Renal pelvis (tissue), 4 donors: ENCODE data around the gene DR1. TPM values are rescaled to one million over a fixed set of nuclear protein-coding genes. Genes with fewer than 3 reads are reported as not detected.
A peak's percentile ranks its signal among the peaks of the same experiment; 100 is the strongest.
"Not testable (repeated sequence)": the region's sequence is repeated elsewhere in the genome, so short reads cannot be mapped to it uniquely, and the experiment has no call there.

Experiments used
- DNase-seq: peaks from one replicate; pipeline ENCODE4 v3.0.0-alpha.2; 2013
- polyA plus RNA-seq, 3 donors: library from polyadenylated mRNA; unstranded; fragments of 120-200 nt; gene quantifications; one replicate each; pipeline ENCODE4 v1.2.1, GENCODE V29; 2013; ENCODE audit not compliant: insufficient read length in 3 of 3

Gene DR1
- polyA plus RNA-seq, 3 donors, result 51.8 to 58.5 (median 58.0) TPM

- DNase-seq, result no peak
Observed at GRCh38 chr1:93331412-93331811, 14.3 kb upstream of the DR1 start.

DNA sequence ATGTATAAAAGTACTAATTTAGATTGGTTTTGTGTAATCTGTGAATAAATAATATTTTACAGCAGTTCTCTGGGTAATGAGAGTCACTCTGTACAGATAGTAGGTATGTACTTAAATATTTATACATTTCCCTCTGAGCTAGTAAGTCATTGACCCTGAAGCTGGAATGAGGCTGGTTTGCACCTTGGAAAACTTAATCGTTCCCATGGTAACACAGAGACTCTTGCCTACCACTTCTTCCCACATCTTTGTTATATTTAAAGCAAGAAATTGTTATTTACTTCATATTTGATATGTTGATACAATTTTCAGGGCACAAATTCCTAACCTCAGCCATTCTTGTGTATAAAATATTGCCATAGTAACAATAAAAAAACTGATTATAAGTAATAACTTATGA lies 13.3 kb upstream of the DR1 start:
- no peak for DNase-seq

GRCh38 chr1:93338387-93339146 lies 7.1 kb upstream of the DR1 start:
- DNase-seq, result no peak

DNA sequence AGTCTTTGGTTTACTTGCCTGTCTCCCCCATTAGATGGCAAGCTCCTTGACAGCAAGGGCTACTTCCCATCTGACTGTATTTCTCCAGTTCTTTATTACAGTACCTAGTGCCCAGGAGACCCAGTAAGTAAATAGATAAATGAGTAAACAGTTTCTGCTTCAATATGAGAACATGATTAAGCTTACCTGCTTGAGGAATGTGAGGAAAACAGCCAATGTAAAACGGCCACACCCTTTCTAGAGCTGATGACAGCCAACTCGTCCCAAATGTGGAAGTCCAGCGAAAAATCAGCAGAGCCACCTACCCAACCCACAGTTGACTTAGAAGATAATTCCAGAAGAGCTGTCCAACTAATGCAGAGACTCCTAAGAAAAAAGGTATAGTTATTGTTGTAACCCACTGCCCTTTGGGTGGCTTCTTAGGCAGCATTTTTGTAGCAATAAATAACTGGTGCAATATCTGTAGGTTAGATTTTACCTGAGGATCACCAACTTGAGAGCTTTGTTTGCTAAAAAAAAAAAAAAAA lies 6.5 kb upstream of the DR1 start:
- no peak for DNase-seq

DNA sequence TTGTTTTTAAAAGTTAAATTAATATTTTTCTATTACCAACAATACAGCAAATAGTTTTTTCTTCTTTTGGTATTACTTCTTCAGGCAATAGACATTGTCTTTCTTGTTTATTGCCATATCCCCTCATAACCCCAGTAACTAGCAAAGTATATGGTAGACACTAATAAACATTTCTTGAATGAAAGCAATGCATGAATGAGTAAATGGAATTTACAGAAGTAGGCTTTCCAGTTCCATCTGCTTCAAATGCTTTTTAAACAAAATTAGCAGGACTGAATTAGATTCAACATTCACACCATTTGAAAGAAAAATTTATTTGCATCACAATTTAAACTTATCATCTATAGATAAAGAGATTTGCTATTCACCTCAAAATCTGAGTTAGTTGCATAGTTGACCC lies 5.6 kb upstream of the DR1 start:
- no peak for DNase-seq

GRCh38 chr1:93344484-93344883 lies 1.2 kb upstream of the DR1 start:
- no peak for DNase-seq

GRCh38 chr1:93344886-93345632 lies 648 bp upstream of the DR1 start:
- DNase-seq, result no peak

GRCh38 chr1:93346421-93346993 lies 800 bp downstream of the DR1 start:
- no peak for DNase-seq

GRCh38 chr1:93347334-93347899 lies 1.7 kb downstream of the DR1 start:
- DNase-seq, result no peak

DNA sequence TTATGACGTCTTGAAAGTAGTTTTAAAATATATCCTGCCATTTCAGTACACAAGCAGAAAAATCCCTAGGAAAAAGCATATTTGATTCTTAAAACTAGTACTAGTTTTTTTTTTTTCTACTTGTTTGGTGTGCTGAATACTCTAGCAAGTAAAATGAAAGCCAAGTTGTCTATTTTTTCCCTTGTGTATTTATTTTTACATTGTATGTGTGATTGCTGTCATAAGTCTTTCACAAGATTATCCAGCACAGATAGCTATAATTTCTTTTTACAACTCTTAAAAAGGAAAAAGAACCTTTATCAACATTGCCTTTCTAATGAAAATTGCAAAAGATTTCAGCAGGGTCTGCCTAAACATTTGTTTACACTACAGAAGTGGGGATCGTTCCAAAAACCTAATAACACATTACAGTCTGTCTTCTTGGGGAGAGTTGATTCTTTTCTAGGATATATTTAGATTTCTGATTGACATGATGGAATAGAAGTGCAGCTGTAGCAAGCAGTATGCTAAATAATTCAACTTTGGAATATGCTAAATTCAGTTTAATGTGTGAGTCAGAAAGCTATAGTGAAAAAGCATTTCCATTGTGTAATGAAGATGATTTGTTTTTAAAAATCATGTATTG lies 2.5 kb downstream of the DR1 start:
- no peak for DNase-seq

DNA sequence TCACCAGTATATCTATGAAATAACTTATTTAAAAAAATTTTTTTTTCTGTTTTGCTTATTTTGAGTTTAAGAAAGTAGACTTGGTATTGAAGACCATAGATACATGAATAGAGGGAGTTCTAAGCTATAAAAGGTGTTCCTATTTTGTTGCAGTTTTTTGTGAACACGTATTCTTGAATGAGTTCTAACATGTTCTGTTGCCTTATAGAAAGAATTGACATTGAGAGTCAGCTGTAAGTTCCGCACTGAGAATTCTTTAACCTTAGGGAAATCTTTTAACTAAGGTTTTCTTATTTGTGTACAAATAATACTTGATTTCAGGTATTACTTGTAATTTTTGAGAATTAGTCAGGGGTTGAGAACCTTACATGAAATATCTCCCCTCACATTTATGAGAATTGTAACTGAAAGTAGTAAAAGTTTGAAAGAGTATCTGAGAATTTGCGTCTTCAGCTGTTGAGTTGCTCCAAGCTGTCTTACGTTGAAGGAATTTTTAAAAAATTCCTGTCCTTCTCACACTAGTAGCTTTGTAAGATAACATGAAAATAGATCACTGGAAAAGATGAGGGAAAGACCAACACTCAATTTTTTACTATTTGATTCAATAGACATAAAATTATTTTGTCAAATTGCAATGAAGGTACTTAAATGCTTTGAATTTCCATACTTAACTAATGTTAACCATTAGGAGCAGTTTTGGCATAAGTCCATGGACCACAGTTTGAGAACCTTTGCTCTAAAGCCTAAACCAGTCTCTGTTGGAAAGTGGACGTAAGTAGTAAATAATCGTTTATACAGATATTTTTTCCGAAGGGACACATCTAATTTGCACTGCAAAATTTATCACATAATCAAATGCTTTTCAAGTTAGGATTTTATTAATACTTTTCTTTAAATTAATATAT lies 3.8 kb downstream of the DR1 start:
- DNase-seq, result no peak

DNA sequence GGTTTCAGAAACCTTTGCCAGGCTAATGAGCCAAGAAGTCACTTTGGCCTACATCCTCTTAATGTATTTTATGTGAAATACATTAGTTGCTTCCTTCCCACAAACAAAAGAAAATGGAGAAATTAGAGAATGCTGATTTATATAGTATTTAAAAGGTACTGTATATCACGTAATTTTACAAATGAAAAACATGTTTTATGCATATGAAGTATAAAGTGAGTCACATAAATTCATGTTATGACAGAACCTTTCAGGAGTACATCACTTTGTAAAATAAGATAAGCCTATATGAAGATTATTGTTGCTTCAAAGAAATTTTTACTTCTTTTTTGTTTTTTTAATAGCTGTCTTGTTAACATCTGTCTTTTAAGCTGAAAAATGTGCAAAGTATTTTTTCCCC lies 4.6 kb downstream of the DR1 start:
- no peak for DNase-seq

DNA sequence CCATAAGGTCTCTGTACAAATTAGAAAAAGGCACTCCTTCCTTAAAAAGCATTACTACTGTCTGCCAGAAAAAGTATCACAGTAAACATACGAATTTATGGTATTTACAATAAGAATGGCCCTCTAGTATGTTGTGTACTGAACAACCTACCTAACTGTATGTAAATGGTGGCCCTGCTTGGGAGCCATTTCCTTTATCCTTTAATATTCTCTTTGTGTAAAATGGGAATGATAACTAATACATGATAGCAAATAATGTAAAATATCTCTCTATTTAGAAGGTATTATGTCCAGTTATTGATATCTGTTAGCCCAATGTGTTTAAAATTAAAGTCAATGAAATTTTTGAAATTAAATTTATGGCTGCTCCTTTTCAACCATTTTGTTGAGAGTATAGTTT lies 5.2 kb downstream of the DR1 start:
- DNase-seq, result no peak

DNA sequence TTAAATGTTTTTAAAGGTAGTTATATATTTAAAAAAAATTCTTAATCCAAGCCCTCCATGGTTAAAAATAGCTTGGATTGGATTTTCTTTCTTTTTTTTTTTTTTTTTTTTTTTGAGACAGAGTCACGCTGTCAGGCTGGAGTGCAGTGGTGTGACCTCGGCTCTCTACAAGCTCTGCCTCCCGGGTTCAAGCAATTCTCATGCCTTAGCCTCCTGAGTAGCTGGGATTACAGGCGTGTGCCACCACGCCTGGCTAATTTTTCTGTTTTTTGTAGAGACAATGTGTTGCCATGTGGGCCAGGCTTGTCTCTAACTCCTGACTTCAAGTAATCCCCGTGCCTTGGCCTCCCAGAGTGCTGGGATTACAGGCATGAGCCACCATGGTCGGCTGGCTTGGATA lies 5.6 kb downstream of the DR1 start:
- DNase-seq, result not testable (repeated sequence)

GRCh38 chr1:93352376-93352775 lies 6.7 kb downstream of the DR1 start:
- no peak for DNase-seq

DNA sequence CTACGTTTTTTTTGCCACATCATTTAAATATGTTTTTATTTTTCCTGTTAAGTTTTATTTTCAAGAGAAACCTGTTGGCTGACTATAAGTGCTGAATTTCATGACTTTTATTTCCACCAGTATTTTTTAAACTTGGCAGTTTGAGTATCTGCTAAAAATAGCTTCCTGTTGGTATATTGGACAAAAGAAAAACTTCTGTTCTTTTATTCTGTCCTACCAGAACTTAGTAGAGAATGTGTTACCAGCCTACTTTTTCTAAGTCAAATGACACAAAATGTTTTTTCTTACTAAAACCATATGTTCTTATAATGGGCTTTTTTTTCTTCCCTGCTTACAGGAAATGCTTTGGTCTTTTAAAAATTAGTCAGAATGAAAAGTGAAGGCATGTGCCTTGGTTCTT lies 7.6 kb downstream of the DR1 start:
- DNase-seq, result peak; percentile 31

DNA sequence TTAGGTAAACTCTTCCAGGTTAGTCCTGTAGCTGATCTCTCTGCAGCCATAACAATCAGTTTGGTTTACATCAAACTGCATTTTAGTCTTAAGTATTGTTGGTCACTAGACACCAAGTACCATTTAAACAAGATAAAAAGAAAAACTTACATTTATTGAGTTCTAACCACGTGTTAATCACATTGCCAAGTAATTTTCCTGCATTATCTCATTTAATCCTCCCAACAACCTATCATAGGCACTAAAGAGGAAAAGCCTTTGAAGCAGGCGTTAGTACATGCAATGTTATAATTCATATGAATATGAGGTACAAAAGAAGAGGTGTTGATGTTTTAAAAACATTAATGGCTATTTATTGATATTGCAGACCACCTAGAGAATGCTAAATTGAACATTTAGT lies 9.0 kb downstream of the DR1 start:
- no peak for DNase-seq

DNA sequence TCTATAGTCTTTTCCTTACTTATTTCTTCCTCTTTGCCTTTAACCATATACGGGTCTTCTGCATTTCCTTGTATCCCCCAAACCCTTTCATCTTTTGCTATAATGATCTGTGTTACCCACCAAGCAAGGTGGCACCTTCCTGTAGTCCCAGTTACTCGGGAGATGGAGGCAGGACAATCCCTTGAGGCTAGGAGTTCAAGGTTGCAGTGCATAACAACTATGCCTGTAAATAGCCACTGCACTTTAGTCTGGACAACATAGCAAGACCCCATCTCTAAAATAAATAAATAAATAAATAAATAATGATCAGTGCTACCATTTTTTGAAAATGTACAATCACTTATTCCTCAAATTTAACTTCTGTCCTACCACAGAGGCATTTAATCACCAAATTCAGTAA lies 11.5 kb downstream of the DR1 start:
- no peak for DNase-seq

DNA sequence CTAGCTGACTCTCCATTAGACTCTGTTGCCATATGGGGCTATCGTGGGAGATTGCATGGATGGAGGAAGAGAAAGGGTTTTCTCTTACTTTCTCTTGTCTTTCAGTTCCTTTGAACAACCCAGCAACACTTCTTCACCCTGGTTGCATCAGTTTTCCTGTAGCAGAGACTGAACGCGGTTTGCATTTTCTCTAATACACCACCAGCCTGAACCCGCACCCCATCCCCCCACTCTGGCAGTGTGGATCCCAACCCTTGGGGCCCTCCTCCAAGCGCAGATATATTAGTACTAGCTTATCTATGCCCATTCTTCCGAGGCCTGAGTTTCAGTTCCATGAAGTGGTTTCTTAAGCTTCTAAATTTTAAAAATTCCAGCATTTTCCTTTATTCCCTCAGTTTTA lies 12.6 kb downstream of the DR1 start:
- DNase-seq, result no peak

DNA sequence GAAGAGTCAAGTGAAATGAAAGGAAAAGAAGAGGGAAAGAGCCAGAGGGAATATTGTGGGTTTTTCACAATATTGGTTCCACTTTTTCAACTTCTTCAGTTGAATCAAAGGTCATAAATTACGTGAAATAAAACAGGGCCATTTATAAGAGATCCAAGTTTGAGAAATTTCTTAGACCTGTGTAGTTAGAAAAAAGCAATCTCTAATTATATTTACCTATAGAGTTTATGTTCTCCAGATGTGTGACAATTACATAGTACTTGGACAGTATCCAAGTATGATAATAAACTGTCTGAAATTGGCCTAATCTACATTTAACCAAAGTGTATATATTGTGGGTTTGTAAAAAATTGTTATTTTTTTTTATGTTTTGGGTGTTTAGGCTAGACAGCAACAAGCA lies 14.4 kb downstream of the DR1 start:
- DNase-seq, result no peak

DNA sequence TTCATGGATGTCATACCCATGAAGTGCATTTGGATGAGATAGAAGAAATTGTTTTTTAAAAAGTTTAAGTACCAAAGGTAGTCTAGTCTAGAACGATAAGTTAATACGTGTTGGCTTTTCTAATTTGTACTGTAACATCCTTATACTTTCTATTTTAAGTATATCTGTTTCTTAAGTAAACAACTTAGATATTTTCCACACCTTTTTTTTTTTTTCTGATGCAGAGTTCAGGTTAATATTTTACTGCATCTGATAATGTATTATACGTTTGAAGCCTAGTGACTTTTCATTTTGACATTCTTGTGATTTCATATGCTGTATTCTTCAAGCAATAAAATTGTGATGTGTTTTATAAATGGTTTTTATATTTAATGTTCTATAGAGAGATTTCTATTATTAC lies 16.5 kb downstream of the DR1 start:
- no peak for DNase-seq
